Measurements from ENCODE around the gene EGF.

Gene EGF

DNA sequence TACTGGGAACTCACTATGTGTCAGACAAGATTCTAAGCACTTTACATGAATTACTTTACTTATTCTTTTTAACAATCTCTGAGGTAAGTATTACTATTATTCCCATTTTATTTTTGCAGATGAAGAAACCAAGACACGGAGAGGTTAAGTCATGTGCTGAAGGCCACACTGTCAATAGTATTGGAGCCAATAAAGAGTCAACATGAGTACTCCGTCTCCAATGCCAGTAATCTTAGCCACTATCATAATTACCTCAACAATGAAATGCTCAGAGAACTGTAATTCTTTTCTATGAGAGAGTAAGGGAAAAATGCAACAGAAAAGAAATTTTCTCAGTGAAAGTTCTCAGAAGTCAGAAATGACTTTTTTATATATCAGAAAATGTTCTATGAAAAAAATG lies 12.7 kb downstream of the EGF start:
- H3K27me3 ChIP-seq (ENCODE audit: insufficient read depth, poor library complexity, severe bottlenecking) = peaks cover 5% of the 10 kb centered on the region
- DNase-seq (ENCODE audit: low read depth in 1 of 2, low spot score in 1 of 2) = no peak

DNA sequence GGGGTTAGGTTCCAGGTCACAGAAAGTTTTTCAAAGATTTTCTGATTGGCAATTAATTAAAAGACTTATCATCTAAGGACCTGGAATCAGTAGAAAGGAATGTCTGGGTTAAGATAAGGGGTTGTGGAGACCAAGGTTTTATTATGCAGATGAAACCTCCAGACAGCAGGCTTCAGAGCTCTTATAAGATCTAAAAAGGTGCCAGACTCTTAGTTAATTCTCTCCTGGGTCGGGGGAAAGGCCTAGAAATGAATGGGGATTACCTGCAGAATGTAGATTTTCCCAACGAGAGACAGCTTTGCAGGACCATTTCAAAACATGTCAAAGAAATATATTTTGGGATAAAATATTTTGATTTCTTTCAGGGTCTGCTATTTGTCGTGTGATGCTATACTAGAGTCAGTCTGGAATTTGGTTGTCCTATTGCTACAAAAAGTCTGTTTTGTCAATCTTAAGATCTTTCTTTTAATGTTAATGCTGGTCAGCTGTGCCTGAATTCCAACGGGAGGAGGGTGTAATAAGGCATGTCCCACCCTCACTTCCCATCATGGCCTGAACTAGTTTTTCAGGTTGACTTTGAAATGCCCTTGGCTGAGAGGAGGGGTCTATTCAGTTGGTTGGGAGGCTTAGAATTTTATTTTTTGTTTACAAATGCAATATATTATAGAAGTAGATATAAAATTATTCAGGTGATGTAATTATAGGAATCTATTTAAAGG lies 15.8 kb downstream of the EGF start:
- no peak for TF ChIP-seq POLR2AphosphoS5 (IDR thresholded peaks at IDR 0.05; ENCODE audit: low read depth)
- TF ChIP-seq GABPA (IDR thresholded peaks at IDR 0.05; ENCODE audit: low read depth) = no peak
- TF ChIP-seq, protein P1, sequence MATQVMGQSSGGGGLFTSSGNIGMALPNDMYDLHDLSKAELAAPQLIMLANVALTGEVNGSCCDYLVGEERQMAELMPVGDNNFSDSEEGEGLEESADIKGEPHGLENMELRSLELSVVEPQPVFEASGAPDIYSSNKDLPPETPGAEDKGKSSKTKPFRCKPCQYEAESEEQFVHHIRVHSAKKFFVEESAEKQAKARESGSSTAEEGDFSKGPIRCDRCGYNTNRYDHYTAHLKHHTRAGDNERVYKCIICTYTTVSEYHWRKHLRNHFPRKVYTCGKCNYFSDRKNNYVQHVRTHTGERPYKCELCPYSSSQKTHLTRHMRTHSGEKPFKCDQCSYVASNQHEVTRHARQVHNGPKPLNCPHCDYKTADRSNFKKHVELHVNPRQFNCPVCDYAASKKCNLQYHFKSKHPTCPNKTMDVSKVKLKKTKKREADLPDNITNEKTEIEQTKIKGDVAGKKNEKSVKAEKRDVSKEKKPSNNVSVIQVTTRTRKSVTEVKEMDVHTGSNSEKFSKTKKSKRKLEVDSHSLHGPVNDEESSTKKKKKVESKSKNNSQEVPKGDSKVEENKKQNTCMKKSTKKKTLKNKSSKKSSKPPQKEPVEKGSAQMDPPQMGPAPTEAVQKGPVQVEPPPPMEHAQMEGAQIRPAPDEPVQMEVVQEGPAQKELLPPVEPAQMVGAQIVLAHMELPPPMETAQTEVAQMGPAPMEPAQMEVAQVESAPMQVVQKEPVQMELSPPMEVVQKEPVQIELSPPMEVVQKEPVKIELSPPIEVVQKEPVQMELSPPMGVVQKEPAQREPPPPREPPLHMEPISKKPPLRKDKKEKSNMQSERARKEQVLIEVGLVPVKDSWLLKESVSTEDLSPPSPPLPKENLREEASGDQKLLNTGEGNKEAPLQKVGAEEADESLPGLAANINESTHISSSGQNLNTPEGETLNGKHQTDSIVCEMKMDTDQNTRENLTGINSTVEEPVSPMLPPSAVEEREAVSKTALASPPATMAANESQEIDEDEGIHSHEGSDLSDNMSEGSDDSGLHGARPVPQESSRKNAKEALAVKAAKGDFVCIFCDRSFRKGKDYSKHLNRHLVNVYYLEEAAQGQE (IDR thresholded peaks at IDR 0.05; ENCODE audit: insufficient replicate concordance, low read depth) = no peak
- TF ChIP-seq SPI1 (IDR thresholded peaks at IDR 0.05; ENCODE audit: borderline replicate concordance, low read depth) = no peak
- TF ChIP-seq, protein P2, sequence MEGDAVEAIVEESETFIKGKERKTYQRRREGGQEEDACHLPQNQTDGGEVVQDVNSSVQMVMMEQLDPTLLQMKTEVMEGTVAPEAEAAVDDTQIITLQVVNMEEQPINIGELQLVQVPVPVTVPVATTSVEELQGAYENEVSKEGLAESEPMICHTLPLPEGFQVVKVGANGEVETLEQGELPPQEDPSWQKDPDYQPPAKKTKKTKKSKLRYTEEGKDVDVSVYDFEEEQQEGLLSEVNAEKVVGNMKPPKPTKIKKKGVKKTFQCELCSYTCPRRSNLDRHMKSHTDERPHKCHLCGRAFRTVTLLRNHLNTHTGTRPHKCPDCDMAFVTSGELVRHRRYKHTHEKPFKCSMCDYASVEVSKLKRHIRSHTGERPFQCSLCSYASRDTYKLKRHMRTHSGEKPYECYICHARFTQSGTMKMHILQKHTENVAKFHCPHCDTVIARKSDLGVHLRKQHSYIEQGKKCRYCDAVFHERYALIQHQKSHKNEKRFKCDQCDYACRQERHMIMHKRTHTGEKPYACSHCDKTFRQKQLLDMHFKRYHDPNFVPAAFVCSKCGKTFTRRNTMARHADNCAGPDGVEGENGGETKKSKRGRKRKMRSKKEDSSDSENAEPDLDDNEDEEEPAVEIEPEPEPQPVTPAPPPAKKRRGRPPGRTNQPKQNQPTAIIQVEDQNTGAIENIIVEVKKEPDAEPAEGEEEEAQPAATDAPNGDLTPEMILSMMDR (IDR thresholded peaks at IDR 0.05; ENCODE audit: insufficient read depth, low read length) = no peak
- no peak for DNase-seq (ENCODE audit: low read depth in 1 of 2, low spot score in 1 of 2)
- Histone ChIP-seq H3K27me3 (ENCODE audit: insufficient read depth, poor library complexity, severe bottlenecking) (peaks cover 5% of the 10 kb centered on the region), H3K27ac (replicated peaks) (no peak overlapping the region), H3K4me3 (replicated peaks; ENCODE audit: insufficient read depth, low read length) (no peak overlapping the region)

More for the DNA sequence above, 12.7 kb downstream of the EGF start:
- no peak overlapping the region for H3K27ac ChIP-seq (replicated peaks)
- no peak for TF ChIP-seq POLR2AphosphoS5 (IDR thresholded peaks at IDR 0.05; ENCODE audit: low read depth)
- TF ChIP-seq, protein P2 (IDR thresholded peaks at IDR 0.05; ENCODE audit: insufficient read depth, low read length) = no peak
- TF ChIP-seq, protein P1 (IDR thresholded peaks at IDR 0.05; ENCODE audit: insufficient replicate concordance, low read depth) = no peak
- no peak overlapping the region for H3K4me3 ChIP-seq (replicated peaks; ENCODE audit: insufficient read depth, low read length)

DNA sequence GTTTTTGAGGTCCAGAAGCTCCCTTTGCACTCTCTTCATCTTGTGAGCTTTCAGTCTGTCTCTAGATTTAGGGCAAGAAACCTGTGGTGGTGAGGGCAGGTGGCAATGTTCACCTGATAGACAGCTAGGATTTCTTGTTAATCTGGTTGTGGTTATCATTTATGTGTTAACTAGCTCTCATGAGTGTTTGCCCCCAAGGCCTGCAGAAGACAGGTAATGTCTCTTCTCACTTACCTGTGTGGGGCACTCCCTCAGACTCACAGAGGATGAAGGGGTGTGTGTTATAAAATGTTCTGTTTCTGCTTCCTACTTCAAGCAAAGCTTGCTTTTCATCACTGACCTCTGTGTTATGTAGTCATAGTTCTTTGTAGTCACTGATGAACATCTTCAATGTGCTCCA lies 17.8 kb downstream of the EGF start:
- H3K4me3 ChIP-seq (replicated peaks; ENCODE audit: insufficient read depth, low read length) = no peak overlapping the region
- TF ChIP-seq POLR2AphosphoS5 (IDR thresholded peaks at IDR 0.05; ENCODE audit: low read depth) (no peak), GABPA (IDR thresholded peaks at IDR 0.05; ENCODE audit: low read depth) (no peak), SPI1 (IDR thresholded peaks at IDR 0.05; ENCODE audit: borderline replicate concordance, low read depth) (no peak)
- TF ChIP-seq, protein P1 (IDR thresholded peaks at IDR 0.05; ENCODE audit: insufficient replicate concordance, low read depth) = no peak
- TF ChIP-seq, protein P2 (IDR thresholded peaks at IDR 0.05; ENCODE audit: insufficient read depth, low read length) = no peak
- no peaks in the 10 kb centered on the region for H3K27me3 ChIP-seq (ENCODE audit: insufficient read depth, poor library complexity, severe bottlenecking)

More for the DNA sequence above, 17.8 kb downstream of the EGF start:
- no peak for DNase-seq (ENCODE audit: low read depth in 1 of 2, low spot score in 1 of 2)
- H3K27ac ChIP-seq (replicated peaks) = no peak overlapping the region

Data from HL-60 (cell line).